CD4-positive, alpha-beta T cell treated with Interferon alpha-2 for 1 hour (primary cell): ENCODE data around the gene SPAG9.

Source experiments
- DNase-seq, 2 donors: peaks; one replicate each; pipeline ENCODE4 v3.0.0-alpha.2; 2020 to 2022

SPAG9 gene

DNA sequence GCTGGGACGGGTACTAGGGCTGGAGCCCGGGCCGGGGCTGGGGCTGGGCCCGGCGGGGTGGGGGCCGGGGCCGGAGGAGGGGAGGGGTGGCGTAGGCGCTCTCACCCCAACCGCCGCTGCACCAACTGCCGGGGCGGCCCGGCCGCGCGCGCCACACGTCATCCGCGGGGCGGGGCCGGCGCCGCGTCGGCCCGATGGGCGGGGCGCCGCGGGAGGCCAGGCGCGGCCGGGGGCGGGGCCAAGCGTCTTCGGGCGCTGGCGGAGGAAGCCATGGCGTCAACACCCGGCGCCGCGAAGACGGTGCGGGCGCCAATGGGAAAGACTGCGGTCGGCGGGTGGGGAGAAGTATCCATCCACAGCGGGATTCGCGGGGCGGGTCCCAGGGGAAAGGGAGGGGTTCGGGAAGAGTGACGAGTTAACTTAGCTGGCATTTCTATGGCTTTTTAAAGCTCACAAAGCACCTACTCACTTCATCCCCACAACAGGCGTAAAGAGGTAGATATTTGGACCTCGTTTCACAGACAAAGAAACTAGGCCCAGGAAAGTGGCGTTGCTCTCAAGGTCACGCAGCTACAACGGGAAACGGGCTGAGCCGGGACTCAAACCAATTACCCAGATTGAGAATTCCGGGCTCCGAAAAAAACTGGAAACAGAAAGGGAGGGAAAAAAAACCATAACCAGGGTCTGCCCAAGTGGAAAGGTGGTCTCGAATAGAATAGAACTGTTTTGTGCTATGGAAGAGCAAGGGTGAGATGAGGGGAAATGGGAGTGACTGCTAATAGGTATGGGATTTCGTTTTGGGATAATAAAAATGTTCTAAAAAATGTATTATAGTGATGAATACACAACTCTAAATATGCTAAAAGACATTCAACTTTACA, at the start of gene SPAG9:
SPAG9 (minus strand) TSS at position 130 of the 881 bp plus-strand sequence. CDS start 212 bp downstream, outside the sequence.
- peak; percentile 89 to 94 for DNase-seq

DNA sequence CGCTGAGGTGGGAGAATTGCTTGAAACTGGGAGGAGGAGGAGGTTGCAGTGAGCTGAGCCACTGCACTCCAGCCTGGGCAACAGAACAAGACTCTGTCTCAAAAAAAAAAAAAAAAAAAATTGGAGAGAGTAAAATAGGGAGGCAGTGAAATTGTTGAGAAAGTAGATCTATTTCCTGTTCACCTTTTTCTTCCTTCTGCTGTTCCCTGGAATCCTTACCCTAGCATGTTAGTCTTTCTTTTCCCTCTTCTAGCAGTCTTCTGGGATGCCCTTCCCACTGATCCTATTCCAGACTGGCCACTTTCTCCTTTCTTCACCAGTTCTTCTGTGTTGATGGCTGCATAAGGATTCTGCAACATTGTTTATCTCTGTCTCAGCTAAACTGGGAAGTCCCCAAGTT, 48.7 kb upstream of the SPAG9 start:
- DNase-seq: no peak

GRCh38 chr17:51166987-51167931, 46.6 kb upstream of the SPAG9 start:
- DNase-seq: peak; percentile 44 to 66

GRCh38 chr17:51166198-51166986, 45.7 kb upstream of the SPAG9 start, which contains the start of gene NME2:
NME2 (plus strand) TSS chr17:51166411; CDS start chr17:51166831, 420 bp downstream.
- peak; percentile 56 to 71 for DNase-seq

DNA sequence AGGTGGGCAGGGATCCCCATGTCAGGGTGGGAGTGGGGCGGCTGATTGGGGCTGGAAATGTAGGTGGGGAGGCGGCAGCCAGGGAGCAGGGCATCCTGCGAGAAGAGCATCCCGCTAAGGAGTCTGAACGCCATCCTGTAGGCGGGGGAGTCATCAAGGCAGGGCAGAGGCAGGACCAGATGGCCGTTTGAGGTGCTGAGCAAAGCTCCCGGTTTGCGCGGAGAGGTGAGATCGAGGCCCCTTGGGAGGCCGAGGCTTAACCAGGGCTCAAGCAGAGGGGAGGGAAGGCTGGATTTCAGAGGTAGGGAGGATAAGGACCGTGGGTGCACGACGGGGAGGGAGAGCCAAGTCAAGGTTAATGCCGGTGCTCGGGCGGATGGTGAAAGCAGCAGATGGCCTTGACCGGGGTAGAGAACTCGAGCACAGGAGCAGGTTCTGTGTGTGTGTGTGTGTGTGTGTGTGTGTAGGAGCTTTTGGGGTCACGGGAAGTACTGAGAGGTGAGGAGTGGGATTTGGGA, 45.1 kb upstream of the SPAG9 start:
- DNase-seq: no peak

GRCh38 chr17:51164911-51165679, 44.4 kb upstream of the SPAG9 start:
- DNase-seq: no peak

- no peak for DNase-seq
Observed at GRCh38 chr17:51161541-51161940, 40.9 kb upstream of the SPAG9 start.

DNA sequence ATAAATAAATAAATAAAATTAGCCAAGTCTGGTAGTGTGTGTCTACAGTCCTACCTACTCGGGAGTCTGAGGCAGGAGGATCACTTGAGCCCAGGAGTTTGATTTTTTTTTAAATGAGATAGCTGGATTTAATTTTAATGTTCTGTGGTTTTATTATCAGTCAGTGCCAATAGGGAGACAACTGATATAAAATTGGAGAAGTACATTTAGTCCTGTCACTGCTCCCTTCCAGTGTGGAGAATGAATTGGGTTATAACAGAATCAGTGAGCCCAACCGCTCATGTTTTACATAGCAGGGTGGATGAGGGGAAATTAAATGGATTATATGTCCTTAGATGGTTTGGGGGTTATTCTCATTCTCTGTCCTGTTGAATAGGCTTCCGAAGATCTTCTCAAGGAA, 38.9 kb upstream of the SPAG9 start:
- DNase-seq: no peak

DNA sequence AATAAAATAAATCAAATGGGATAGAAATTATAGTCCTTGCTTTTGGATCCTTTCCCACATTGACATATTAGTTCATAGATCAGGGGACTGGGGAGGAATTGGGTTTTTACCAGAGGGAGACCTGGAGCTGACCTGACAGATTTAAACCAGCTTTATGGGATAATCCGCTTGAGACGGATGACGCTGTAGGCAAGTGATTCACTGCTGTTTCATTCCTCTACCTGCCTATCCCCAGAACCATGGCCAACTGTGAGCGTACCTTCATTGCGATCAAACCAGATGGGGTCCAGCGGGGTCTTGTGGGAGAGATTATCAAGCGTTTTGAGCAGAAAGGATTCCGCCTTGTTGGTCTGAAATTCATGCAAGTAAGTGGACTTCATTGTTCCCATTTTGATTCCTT, 34.7 kb upstream of the SPAG9 start:
- no peak for DNase-seq

- peak in 1 of 2 donors; percentile 3 for DNase-seq
Observed at GRCh38 chr17:51154176-51154575, 33.5 kb upstream of the SPAG9 start.

DNA sequence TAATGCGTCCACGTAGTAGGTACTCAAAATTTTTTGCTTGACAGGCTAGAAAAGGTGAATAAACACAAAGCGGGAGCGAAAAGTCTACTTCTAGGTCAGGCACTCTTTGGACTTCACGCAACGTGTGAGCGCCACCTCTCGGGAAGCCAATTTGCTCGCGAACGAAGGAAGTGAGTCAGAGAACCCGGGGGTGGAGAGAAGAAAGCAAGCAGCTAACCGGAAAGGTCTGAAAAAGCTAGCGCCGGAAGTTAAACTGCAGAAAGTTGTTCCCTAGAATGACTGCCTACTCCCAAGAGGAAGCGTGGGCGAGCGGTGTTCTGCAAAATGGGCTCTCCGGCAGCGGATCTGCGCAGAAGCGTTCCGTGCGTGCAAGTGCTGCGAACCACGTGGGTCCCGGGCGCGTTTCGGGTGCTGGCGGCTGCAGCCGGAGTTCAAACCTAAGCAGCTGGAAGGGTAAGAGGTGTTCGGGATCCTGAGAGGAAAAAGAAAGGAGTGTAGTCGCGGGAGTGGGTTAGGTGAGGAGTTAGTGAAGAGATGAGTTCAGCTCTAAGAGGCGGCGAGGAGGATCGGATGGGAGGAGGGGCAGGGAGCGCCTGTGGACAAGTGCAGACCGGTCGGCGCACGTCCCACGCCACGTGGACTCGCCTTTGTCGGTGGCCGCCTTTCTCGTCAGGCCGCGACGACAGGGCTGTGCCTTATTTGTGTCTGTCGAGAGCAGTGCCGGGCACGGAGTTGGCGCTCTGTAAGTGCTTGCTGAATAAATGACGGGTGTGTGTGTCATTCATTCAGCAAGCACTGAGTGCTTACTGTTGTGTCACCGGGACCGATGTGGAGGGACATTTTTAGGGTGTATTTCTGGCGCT, 32.8 kb upstream of the SPAG9 start, which contains the start of gene NME1:
NME1 (plus strand) TSS at position 350 of the 863 bp plus-strand sequence. CDS start 2,096 bp downstream, outside the sequence.
- peak; percentile 97 to 99 for DNase-seq

GRCh38 chr17:51152766-51153209, 32.1 kb upstream of the SPAG9 start:
- DNase-seq: no peak

- no peak for DNase-seq
Observed at GRCh38 chr17:51150932-51151331, 30.3 kb upstream of the SPAG9 start.

DNA sequence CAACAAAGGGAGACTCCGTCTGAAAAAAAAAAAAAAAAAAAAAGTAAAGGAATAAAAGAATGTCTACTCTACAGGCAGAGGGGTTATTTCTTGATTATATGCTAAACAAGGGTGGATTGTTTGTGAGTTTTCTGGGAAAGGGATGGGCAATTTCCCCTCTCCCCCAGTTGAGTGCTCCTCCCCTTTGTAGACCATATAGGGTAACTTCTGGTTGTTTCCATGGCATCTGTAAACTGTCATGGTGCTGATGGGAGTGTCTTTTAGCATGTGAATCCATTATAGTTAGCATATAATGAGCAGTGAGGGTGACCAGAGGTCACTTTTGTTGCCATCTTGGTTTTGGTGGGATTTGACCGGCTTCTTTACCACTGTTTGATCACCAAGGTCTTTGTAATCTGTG, 28.5 kb upstream of the SPAG9 start:
- no peak for DNase-seq

DNA sequence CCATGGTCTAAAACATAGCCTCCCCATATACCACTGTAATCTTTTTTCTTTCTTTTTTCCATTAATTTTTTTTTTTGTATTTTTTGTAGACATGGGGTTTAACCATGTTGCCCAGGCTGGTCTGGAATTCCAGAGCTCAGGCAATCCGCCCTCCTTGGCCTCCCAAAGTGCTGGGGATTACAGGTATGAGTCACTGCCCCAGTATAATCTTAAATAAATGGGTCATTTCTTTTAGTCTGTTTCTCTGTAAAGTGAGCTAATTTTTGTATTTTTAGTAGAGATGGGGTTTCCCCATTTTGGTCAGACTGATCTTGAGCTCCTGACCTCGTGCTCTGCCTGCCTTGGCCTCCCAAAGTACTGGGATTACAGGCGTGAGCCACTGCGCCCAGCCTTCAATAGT, 27.0 kb upstream of the SPAG9 start:
- DNase-seq: no peak

DNA sequence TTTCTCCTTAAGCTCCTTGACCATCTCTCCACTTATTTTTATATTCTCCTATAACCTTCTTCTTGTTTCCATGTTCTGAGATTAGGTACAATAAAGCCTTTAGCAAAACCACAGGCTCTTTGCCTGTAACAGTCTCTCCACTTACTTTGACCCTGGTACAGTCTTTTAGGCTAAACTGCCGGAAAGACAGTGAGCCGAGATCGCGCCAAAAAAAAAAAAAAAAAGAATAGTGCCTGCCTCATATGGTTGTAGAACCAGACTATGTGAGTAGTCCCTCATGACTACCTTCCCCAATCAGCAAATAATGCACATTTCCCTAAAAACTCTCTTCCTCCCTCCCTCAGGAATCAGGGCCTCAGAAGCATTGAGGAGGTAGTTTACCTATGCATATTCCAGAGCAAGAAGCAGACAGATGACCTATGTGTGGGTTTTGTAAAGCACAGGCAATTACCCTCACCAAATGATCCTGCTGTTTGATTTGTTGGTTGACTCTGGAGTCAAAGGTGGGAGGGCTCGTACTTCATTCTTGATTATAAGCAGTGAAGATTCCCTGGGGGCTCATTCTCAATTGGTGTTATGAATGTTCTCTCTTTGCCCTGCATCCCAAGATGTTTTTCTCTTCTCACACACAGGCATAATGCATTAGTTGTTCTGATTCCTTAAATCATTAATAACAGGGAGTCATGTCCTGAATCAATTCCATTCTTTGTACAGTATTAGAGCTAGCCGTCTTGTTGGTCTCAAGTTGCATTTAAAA, 23.8 kb upstream of the SPAG9 start:
- DNase-seq: no peak

DNA sequence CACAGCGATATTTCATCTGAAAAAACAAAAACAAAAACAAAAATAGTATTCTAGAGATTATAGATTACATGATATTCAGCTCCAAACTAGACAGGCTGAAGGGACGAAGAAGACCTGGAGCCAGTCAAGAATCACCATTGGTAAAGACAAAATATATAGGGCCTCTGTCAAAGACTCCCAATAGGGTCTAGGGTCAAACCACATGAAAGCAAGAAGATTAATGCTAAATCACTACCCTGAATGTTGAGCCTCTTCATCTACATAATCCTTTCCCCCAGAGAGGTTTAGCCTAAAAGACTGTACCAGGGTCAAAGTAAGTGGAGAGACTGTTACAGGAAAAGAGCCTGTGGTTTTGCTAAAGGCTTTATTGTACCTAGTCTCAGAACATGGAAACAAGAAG, 21.9 kb upstream of the SPAG9 start:
- DNase-seq: no peak

GRCh38 chr17:51135956-51136355, 15.3 kb upstream of the SPAG9 start:
- DNase-seq: no peak

DNA sequence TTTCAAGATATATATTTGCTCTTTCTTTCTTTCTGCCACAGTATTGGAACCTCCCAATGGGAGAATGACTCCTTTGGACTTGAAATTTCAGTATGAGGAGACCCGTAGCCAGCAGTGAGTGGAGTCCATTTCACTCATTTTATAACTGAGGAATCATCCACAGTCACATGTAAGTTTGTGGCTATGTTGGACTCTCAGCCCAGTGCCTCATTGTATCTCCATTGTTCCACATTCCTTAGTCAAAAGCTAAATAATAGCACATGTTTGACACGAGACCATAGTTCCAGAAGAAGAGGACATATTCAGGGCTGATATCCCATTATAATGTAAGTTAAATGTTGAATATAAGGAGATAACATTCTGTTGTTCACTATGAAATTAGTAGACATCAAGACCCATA, 12.7 kb upstream of the SPAG9 start:
- DNase-seq: no peak

DNA sequence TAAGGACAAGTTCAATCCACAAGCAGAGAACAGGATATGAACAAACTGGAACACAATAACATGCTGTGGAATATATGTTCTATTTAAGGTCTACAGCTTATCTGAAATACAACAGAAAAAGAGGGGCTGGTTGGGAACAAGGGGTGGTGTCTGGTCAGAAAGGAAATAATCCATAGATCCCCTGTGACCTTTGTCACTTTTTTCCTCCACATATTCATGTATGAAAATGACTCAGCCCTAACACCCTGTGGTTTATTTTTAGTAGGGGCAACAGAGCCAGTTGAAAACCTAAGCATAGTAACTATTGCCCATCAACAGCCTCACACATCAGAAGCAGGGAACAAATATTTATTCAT, 12.3 kb upstream of the SPAG9 start:
- no peak for DNase-seq
